AG09309 (cell line): ENCODE results near the gene PCDHGC5.

ENCODE experiments used
- DNase-seq: peaks from one replicate; pipeline ENCODE4 v3.0.0-alpha.2; 2010; ENCODE audit warnings: low read depth
- H3K4me3 ChIP-seq: 2 replicates; pipeline ENCODE4 v1.5.1; 2011; ENCODE audit warnings: mild to moderate bottlenecking, low read depth, low read length, moderate library complexity; ENCODE audit not compliant: control insufficient read depth
- CTCF ChIP-seq: IDR thresholded peaks from 2 replicates; pipeline ENCODE4 v1.5.1; 2011; ENCODE audit warnings: mild to moderate bottlenecking, low read depth, low read length, inconsistent platforms; ENCODE audit not compliant: insufficient read depth, control insufficient read depth; ENCODE audit errors: missing control alignments

Gene PCDHGC5

GRCh38 chr5:141501761-141502160, 12.9 kb downstream of the PCDHGC5 start:
- H3K4me3 ChIP-seq = no peak overlapping the region
- TF ChIP-seq CTCF = no peak
- DNase-seq = no peak

GRCh38 chr5:141503681-141504080, 14.8 kb downstream of the PCDHGC5 start:
- DNase-seq = no peak
- no peak overlapping the region for H3K4me3 ChIP-seq
- TF ChIP-seq CTCF = no peak

- no peak overlapping the region for H3K4me3 ChIP-seq
- no peak for TF ChIP-seq CTCF
- DNase-seq = no peak
Measured at GRCh38 chr5:141504216-141504615, 15.3 kb downstream of the PCDHGC5 start.

- TF ChIP-seq CTCF = no peak
- no peak overlapping the region for H3K4me3 ChIP-seq
- no peak for DNase-seq
Measured at GRCh38 chr5:141506381-141507155, 17.7 kb downstream of the PCDHGC5 start.

- no peak overlapping the region; the same call in 1 of the 2 replicates for H3K4me3 ChIP-seq
- no peak for TF ChIP-seq CTCF
- DNase-seq = no peak
Measured at GRCh38 chr5:141507387-141508091, 18.7 kb downstream of the PCDHGC5 start.

- peak overlapping the region; percentile 29 for H3K4me3 ChIP-seq
- DNase-seq = no peak
- no peak for TF ChIP-seq CTCF
Measured at GRCh38 chr5:141508440-141508797, 19.5 kb downstream of the PCDHGC5 start.
